ENCODE measurements around the gene NBL1. TPM values are rescaled to one million over a fixed set of nuclear protein-coding genes. Genes with fewer than 3 reads are reported as not detected.

Gene NBL1
- total and polyA plus RNA-seq, 2 experiments from 2014 or later = 22.3 to 46.9 TPM

DNA sequence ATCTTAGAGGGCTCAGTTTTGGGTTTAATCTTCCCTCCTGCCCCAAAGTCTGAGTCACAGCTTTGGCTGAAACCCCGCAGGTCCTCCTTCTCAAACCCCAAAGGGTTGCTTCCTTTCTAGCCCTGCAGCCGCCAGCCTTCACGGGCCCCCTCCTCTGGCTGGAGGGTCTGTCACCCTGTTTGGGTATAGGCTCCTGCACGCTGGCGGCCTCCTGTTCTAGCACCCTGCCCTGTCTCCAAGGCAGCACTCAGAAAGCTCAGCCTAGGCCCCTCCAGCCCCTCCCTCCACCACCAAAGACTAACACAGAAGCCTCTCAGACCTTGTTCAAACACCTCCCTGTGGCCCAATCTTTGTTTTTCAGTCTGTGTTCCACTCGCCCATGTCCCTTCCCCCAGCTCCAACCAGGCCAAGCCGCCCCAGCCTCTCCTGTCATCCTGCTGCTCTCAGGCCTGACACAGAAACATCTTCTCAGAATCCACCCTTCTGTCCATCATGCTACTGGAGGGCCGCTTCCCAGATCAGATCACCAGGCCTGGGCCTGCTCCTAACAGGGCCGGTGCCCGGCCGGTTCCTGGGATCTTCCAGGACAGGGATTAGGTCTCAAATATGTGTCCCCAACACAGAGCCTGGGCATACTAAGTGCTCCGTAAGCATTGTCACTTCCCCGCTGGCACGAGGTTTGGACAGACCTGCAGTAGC is 56.1 kb downstream of the NBL1 start:
- Histone ChIP-seq H3K79me2 (no peaks in the 10 kb centered on the region), H3K27ac (no peak overlapping the region), H3K9me2 (replicated peaks; ENCODE audit: insufficient read depth) (no peaks in the 10 kb centered on the region), H3K9me3 (ENCODE audit: low read depth) (no peaks in the 10 kb centered on the region), H3K4me3 (no peak overlapping the region), H3K4me2 (no peak overlapping the region), H4K20me1 (ENCODE audit: insufficient read depth, poor library complexity, severe bottlenecking) (no peaks in the 10 kb centered on the region), H3K36me3 (replicated peaks; ENCODE audit: insufficient read depth, low read depth) (no peaks in the 10 kb centered on the region), H3K27me3 (no peaks in the 10 kb centered on the region), H3K4me1 (ENCODE audit: insufficient read depth) (no peaks in the 10 kb centered on the region), H2AFZ (no peak overlapping the region)
- WGBS (ENCODE audit: low lambda C conversion rate, missing lambda C conversion rate) = 91% methylated on average over 14 of the region's 14 CpGs
- no peak for DNase-seq (ENCODE audit: low spot score)
- TF ChIP-seq, protein P1, sequence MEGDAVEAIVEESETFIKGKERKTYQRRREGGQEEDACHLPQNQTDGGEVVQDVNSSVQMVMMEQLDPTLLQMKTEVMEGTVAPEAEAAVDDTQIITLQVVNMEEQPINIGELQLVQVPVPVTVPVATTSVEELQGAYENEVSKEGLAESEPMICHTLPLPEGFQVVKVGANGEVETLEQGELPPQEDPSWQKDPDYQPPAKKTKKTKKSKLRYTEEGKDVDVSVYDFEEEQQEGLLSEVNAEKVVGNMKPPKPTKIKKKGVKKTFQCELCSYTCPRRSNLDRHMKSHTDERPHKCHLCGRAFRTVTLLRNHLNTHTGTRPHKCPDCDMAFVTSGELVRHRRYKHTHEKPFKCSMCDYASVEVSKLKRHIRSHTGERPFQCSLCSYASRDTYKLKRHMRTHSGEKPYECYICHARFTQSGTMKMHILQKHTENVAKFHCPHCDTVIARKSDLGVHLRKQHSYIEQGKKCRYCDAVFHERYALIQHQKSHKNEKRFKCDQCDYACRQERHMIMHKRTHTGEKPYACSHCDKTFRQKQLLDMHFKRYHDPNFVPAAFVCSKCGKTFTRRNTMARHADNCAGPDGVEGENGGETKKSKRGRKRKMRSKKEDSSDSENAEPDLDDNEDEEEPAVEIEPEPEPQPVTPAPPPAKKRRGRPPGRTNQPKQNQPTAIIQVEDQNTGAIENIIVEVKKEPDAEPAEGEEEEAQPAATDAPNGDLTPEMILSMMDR (IDR thresholded peaks at IDR 0.05; ENCODE audit: poor library complexity) = no peak
- TF ChIP-seq EZH2phosphoT487 (IDR thresholded peaks at IDR 0.05; ENCODE audit: low read depth, severe bottlenecking, unreplicated experiment) (no peak), EZH2 (IDR thresholded peaks at IDR 0.05; ENCODE audit: borderline replicate concordance) (no peak)

DNA sequence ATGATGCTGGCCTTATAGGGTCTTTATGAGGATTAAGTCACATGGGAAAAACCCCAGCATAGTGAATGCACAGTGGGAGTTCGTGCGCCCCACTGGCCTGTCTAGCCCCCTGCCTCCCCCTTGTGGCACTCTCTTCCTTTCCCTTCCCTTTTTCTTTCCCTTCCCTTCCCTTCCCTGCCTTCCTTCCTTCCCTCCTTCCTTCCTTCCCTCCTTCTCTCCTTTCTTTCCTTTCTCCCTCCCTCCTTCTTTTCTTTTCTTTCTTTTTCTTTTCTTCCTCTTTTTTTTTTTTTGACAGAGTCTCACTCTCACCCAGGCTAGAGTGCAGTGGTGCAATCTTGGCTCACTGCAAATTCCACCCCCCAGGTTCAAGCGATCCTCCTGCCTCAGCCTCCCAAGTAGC is 59.2 kb downstream of the NBL1 start:
- H3K4me2 ChIP-seq = no peak overlapping the region
- H3K79me2 ChIP-seq = no peaks in the 10 kb centered on the region
- H3K4me3 ChIP-seq = no peak overlapping the region
- H4K20me1 ChIP-seq (ENCODE audit: insufficient read depth, poor library complexity, severe bottlenecking) = no peaks in the 10 kb centered on the region
- no peak overlapping the region for H2AFZ ChIP-seq
- 77% methylated on average over 3 of the region's 3 CpGs for WGBS (ENCODE audit: low lambda C conversion rate, missing lambda C conversion rate)
- no peaks in the 10 kb centered on the region for H3K4me1 ChIP-seq (ENCODE audit: insufficient read depth)
- no peak for DNase-seq (ENCODE audit: low spot score)
- H3K27me3 ChIP-seq = no peaks in the 10 kb centered on the region
- no peaks in the 10 kb centered on the region for H3K36me3 ChIP-seq (replicated peaks; ENCODE audit: insufficient read depth, low read depth)
- TF ChIP-seq, protein P1 (IDR thresholded peaks at IDR 0.05; ENCODE audit: poor library complexity) = no peak
- TF ChIP-seq EZH2phosphoT487 (IDR thresholded peaks at IDR 0.05; ENCODE audit: low read depth, severe bottlenecking, unreplicated experiment) = no peak
- no peak for TF ChIP-seq EZH2 (IDR thresholded peaks at IDR 0.05; ENCODE audit: borderline replicate concordance)
- H3K9me2 ChIP-seq (replicated peaks; ENCODE audit: insufficient read depth) = no peaks in the 10 kb centered on the region
- no peak overlapping the region for H3K27ac ChIP-seq
- H3K9me3 ChIP-seq (ENCODE audit: low read depth) = no peaks in the 10 kb centered on the region

DNA sequence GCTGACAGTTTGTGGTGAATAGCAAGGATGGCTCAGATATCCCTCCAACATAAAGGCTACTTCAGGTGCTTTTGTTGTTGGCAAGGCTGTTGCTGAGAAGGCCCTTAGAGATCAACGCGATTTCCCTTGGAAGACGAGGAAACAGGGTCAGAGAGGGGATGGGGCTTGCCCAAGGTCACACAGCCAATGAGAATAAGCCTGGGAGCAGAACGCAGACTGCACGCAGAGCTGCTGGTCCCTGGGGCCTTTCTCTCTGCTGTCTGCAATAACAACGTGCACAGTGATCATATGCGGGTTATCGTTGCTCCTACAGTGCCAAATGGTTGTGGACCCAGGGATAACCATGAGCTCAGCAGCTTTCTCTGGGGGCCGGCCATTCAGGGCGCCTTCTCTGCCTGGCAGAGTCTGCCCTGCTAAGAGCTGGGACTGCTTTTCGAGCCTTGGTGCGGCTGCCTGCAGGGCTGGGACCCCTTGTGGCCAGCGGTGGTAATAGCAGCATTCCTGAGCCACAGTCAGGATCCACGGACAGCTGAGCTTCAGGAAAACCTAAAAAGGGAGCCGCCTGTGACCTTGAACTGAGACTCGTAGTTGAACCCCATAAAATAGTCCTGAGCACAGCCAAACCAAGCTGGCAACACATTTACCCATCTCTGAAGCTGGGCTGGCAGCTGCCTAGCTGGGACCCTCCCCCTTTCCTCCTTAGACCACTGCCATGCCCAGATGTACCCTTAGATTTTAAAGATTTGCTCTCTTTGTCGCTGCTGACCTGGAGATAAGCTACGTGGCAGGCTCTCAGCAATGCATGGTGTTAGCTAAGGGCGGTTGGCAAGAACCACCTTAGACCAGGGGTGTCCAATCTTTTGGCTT is 60.4 kb downstream of the NBL1 start:
- 21% methylated on average over 19 of the region's 19 CpGs for WGBS (ENCODE audit: low lambda C conversion rate, missing lambda C conversion rate)

More for the DNA sequence above, 60.4 kb downstream of the NBL1 start:
- H3K4me3 ChIP-seq = no peak overlapping the region
- no peak overlapping the region for H3K27ac ChIP-seq
- H4K20me1 ChIP-seq (ENCODE audit: insufficient read depth, poor library complexity, severe bottlenecking) = no peaks in the 10 kb centered on the region
- no peaks in the 10 kb centered on the region for H3K79me2 ChIP-seq
- H3K27me3 ChIP-seq = no peaks in the 10 kb centered on the region
- no peaks in the 10 kb centered on the region for H3K9me2 ChIP-seq (replicated peaks; ENCODE audit: insufficient read depth)
- H3K9me3 ChIP-seq (ENCODE audit: low read depth) = no peaks in the 10 kb centered on the region
- no peak overlapping the region for H2AFZ ChIP-seq
- no peaks in the 10 kb centered on the region for H3K4me1 ChIP-seq (ENCODE audit: insufficient read depth)
- H3K36me3 ChIP-seq (replicated peaks; ENCODE audit: insufficient read depth, low read depth) = no peaks in the 10 kb centered on the region
- H3K4me2 ChIP-seq = peak overlapping the region; percentile 41
- DNase-seq (ENCODE audit: low spot score) = peak; percentile 86
- TF ChIP-seq, protein P1 (IDR thresholded peaks at IDR 0.05; ENCODE audit: poor library complexity) = peak; percentile 90
- TF ChIP-seq EZH2phosphoT487 (IDR thresholded peaks at IDR 0.05; ENCODE audit: low read depth, severe bottlenecking, unreplicated experiment) = no peak
